HuH-7 (cell line): Measurements from ENCODE around the gene NUAK2.
A peak's percentile ranks its signal among the peaks of the same experiment; 100 is the strongest.
"Not testable (repeated sequence)": the region's sequence is repeated elsewhere in the genome, so short reads cannot be mapped to it uniquely, and the experiment has no call there.

Experiments used
- DNase-seq: peaks from one replicate; pipeline ENCODE4 v3.0.0; 2011; ENCODE audit warnings: low spot score

The NUAK2 gene

DNA sequence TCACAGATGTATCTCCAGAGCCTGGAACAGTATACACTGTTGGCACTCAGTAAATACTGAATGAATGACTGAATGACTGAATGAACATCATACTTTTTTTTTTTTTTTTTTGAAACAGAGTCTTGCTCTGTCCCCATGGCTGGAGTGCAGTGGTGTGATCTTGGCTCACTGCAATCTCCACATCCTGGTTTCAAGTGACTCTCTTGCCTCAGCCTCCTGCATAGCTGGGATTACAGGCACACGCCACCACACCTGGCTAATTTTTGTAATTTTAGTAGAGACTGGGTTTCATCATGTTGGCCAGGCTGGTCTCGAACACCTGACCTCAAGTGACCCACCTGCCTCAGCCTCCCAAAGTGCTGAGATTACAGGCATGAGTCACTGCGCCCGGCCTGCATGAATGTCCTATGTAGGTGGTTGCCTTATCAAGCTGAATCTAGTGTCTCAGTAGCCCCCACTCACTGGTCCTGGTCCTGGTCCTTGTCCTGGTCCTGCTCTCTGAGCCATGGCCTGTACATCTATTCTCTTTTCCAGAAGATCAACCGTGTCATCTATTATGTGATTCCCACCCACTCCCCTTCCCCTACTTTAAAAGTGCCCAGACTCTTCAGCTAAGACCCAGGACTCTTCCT lies 23.9 kb downstream of the NUAK2 start:
- DNase-seq: not testable (repeated sequence)

DNA sequence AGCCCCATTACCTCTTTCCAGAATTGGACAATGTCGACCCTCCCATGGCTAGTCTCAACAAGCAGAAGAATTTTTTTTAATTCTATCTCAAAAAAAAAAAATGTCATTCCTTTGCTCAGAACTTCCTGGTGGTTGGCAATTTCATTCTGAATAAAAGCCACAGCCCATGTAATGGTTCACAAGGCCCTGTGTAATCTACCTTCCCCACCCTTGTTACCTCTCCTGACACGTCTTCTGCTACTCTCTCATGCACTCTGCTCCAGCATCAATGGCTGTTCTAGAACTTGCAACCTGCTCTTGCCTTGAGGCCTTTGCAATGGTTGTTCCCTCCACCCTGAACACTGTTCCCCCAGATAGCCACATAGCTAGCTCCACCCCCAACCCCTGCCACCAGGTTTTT lies 25.4 kb downstream of the NUAK2 start:
- no peak for DNase-seq

DNA sequence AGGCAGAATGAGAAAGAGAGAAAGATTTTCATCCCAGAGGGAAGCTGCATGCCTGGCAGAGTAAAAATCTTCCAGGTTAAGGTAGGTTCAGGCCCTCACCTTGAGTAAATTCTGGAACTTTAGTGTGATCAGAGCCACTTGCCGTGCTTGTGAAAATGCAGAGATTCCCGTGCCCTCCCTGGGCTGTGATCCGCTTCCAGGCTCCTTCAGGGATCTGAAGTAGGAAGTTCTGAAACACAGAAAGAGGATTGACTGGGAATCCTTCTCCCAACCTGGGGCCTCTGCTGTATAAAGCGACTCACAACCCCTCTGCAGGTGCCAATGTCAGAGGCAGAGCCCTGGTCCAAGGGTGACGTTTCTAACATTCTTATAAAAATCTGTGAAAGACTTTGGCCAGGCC lies 26.6 kb downstream of the NUAK2 start:
- DNase-seq: no peak

DNA sequence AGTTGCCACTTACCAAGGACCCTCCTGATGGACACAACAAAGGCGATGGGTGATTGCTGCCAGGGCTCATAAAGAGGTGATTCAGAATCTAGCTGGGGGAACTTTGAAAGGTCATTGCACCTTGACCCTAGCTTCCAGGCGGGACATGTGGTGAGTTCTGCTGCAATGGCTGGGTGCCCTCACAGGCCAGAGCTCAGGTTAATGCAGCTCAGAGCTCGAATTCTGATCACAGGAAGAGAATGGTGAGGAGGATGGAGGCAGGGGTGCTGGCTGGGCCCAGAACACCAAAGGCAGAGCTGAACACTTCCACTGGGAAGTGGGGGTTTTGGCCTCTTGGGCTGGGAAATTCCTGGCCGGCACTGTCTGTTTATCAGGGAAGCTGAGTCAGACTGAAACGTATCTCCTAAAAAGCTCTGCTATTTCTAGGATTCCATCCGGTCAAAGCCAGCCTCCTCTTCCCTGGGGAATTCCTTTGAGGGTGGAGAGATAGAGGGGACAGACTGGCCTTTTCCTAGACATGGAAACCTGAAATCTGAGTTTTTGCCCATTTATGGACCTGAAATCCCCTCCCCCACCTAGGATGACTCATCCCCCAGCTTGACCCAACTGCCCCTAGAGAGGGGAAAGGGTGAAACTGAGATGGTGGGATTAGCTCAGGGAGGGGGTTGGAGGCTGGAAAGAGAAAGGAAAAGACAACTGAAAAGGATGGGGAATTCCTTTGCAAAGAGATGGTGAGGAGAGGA lies 27.2 kb downstream of the NUAK2 start:
- no peak for DNase-seq

DNA sequence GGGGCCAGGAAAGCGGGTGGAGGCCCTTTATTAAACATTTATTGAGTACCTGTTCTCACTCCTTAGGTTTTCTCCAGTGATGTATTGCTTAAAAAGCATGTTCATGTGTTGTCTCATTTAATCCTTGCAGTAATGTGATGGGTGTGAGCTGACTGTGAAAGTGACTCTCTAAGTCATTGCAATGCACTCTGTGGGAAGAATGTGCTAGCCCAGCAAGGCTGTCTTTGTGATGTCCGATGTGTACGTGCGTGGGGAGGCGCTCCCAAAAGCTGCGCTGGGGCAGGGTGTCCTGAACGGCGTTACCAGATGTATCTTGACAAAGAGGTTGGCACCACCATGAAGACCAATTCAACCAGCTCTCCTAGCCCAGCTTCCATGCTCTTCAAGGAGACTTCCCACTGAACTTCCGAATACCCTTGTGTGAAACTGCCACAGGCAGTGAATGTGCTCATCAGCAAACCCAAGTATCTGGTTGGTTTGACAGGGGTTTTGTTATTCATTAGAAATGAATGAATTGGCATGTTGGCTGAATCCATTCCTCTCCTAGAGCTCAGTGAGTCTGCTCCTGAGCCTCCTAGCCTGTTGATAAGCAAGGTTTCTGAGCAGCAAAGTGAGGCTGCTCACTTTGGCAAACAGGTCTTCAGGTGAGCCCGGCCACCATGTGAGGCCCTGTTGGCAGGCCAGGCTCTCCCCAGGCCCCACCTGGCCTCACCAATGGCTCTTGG lies 28.0 kb downstream of the NUAK2 start:
- DNase-seq: no peak

DNA sequence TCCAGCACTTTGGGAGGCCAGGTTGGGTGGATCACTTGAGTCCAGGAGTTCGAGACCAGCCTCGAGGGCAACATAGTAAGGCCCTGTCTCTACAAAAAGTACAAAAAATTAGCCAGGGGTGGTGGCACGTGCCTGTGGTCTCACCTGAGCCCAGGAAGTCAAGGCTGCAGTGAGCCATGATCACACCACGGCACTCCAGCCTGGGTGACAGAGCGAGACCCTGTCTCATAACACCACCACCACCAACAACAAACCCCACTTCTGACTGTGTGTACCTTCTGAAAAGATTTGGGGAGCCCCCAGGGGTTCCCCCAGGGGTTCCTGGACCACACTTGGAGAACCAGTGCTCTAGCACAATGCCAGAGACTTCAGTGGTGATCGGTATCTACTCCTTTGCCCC lies 29.9 kb downstream of the NUAK2 start:
- DNase-seq: no peak

DNA sequence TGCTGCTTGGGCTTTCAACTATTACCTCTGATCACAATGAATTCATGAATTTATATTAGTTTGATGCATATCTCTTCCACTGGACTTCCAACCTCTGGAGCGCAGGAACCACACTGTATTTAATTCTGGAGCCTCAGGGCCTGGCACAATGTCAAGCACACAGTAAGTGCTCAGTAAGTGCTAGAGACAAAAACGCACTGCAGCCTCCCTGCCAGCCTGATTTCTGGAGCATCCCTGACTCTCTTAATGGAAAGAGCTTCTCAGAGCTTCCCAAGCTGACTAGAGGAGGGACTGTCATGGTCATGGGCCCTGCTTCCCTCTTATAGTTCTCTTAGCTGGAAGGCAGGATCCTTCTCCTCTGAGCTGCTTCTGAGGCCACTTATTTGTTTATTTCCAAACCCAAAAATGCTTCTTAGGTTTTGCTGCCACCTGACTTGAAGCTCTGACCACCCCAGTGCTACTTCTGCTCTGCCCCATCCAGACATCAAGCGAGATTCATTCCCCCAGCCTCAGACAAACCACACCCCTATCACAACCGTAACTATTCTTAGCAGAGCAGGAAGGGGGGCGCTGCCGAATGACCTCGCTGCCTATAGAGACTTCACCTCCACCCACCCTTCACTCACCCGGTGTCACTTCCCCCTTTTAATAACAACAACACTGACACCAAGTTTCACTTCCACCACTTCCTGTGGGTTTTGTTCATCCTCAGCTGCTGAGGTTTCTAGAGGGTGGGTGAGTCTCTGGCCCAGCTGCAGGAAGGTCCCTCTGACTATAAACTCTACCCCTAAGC lies 33.6 kb downstream of the NUAK2 start:
- DNase-seq: no peak

DNA sequence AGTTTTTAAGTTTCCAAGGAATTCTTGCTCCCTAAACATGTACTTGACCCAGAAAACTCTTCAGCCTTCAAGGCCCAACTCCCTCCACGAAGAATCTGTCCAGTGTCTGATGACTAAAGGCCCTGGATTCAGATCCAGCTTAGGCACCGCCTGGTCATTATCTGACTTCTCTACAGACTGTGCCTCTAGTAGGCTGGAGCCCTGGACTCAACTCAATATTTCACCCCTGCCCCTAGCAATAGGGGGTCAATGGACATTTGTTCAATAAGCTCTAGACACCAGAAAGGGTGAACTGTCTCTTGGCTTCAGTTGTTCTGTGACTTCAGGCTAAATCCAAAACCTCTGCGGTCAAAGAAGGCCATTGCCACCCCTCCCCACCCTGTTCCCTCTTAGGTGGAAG lies 34.5 kb downstream of the NUAK2 start:
- no peak for DNase-seq

DNA sequence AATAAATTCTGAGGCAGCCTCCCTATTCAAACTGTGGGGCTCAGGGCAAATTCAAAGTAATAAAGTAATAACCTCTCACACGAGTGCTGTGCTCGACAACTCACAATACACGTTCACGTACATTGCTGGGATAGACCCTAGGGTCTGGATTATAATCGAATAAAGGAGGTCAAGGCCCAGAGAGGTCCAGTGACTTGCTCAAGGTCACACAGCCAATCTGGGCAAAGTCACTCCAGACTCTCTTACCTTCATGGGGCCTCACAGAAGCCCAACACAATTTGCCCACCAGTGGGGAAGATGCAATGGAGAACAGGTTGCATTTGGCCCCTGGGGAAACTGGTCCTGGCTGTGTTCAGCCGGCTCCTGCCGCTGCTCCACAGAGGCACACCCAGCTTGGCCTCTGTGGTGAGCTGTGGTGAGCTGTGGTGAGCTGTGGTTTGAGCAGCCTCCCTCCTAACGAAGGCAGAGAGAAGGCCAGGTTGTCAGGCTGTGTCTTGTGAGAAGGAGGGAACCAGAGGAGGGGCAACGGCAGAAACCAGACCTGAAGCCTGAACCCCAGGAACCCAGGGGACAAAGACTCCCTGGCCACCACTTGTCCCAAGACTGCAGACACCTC lies 35.1 kb downstream of the NUAK2 start:
- DNase-seq: no peak

DNA sequence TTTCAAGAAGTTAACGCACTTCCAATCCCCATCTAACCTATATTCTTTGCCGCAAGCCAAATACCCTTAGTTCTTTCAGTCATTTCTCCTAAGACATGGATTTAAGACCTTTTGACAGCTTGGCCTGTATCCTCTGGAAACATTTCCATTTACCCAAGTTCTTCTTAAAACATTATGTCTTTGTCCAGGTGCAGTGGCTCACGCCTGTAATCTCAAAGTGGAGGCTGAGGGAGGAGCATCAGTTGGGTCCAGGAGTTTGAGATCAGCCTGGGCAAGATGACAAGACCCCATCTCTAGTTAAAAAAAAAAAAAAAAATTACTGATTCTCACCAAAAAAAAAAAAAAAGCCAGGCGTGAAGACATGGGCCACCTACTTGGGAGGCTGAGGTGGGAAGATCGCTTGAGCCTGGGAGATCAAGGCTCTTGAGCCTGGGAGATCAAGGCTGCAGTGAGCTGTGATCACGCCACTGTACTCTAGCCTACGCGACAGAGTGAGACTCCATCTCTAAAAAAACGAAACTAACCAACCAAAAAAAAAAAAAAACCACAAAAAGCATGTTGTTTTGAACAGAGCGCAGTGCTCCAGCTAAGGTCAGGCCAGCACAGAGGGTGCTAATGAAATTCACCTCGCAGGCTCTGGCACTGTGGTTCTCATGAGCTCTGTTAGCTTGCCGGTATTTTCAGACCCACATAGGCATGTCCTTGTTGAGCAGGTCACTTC lies 36.0 kb downstream of the NUAK2 start:
- DNase-seq: no peak

DNA sequence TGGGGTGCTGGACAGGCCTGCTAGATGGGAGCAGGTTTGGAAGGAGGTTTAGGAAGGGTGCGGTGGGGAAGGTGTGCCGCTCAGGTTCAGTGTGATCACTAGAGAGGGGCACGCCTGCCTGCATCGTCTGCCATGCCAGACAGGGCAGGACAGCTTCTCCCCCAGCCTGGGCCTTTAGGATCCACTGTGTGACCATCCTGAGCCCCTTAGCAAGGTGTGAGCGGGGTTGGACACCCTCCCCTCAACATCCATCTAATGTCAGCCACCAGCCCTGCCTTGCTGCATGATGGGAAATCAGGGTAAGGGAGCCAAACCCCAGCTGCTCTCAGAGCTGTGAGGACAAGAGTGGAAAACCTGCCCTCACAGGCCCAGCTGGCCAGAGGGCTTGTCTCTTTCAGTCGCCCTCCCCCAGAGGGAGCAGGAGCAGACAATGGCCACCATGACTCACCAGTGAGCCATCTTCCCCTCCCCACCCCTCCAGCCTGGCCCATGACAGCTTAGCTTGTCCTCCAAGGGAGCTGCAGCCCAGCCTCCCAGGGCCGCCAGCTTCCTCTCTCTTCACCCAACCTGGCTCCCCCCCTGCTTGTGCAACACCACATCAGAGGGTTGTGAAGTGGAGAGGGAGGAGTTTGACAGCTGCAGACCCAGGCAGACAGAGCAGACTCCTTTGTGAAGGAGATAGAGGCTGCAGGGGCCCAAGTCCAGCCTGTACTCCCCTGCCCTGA lies 37.0 kb downstream of the NUAK2 start:
- DNase-seq: peak; percentile 87

DNA sequence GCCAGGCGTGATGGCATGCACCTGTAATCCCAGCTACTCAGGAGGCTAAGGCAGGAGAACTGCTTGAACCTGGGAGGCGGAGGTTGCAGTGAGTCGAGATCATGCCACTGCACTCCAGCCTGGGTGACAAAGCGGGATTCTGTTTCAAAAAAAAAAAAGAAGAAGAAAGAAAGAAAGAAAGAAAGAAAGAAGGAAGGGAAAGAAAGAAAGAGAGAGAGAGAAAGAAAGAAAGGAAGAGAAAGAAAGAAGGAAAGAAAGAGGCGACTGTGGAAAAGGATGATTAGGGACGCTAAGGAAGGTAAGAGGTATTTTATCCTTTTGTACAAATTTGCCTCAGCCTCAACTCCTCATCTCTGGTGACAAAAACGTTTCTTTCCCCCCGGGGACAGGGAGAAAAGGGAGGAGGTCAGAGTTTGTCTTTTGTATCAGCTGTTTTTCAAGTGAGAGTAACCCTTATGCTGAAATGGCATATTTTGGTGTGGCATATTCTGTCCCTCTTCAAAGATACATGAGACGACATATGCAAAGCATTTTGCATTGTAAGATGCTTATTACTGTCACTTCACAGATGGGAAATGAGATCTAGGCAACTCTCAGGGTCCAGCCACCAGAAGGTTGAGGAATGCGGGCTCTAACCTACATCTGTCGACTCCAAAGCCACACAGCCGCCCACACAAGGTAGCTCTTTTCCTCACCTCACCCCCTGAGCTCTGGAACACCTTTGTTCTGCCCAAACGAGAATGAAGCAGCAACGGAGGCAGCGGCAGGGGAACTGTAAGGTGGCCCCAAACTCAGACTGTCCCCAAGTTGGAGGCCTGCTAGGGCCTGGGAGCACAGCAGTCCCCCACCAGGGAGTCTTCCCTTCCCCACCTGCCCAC lies 38.0 kb downstream of the NUAK2 start:
- DNase-seq: no peak

DNA sequence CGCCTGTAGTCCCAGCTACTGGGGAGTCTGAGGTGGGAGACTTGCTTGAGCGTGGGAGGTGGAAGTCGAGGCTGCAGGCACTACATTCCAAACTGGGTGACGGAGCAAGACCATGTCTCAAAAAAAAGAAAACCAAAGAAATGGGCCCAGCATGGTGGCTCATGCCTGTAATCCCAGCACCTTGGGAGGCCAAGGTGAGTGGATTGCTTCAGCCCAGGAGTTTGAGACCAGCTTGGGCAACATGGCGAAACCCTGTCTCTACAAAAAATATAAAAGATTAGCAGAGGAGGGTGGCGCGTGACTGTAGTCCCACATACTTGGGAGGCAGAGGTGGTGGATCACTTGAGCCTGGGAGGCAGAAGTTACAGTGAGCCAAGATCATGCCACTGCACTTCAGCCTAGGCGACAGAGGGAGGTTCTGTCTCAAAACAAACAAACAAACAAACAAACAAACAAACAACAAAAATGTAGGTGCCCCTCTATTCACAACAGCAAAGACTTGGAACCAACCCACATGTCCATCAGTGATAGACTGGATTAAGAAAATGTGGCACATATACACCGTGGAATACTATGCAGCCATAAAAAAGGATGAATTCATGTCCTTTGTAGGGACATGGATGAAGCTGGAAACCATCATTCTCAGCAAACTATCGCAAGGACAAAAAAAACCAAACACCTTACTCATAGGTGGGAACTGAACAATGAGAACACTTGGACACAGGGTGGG lies 40.7 kb downstream of the NUAK2 start:
- not testable (repeated sequence) for DNase-seq

DNA sequence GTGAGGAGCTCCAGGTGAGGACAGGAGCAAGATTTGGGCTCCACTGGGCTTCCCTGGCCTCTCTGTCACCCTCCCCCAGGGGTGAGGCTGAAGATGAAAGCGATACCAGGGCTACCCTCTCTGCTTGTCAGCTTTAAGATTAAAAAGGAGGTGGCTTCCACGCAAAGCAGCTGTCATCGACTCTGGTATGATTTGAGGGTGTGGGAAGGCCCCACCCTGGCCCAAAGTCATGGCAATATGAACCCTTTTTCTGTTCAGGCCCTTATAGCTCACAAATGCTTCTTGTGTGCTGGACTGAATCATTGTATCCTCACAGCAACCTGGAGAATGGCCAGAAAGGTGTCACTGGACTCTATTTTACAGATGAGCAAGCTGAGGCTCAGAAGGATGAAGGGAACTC lies 41.6 kb downstream of the NUAK2 start:
- DNase-seq: no peak

DNA sequence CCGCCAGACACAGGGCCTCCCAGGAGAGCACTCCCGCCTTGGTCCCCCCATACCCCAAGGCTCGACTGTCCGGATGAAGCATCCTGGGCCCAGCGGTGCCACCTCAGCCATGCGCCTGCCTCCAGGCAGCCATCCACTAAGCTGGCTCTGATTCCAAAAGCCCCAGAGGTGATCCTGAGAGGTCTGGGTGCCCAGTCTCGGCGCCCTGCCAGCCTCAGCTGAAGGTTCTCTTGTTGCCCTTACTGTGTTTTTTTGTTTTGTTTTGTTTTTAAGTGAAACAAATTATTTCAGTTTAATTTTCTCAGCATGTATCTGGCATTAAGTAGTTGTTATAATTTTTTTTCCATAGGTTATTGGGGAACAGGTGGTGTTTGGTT lies 44.9 kb downstream of the NUAK2 start:
- DNase-seq: no peak

DNA sequence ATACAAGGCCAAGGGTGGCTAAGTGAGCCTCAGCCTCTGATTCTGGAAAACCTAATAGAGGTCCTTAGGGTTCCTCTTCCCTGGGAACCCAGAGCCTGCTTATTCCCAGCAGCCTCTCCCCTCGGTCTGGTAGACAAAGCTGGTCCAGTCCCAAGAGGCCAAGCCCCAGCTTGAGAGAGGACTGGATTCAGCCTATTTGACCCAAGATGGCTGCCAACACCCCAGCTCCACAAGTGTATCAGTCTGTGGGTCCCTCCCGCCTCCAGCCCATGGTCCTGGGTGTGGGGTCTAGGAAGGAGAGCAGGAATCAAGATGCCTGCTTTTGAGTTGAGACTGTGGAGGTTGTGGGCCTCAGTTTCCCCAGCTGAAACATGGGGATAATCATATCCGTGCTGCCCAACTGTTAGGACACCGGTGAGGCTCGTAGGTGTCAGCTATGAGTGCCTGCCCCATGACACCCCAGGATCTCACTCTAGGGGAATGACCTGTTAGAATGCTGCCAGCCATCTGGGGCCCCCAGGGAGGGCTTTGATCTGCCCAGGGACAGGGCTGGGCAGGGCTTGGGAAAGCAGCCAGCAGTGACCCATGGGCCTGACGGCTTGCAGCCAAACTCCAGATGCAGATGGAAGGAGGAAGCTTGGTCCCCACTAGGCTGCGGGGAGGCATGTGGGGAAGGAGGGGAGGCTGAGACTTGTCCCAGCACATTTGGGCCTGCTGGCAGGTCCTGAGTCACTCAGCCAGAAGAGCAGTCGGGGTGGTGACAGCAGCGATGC lies 45.4 kb downstream of the NUAK2 start:
- no peak for DNase-seq

DNA sequence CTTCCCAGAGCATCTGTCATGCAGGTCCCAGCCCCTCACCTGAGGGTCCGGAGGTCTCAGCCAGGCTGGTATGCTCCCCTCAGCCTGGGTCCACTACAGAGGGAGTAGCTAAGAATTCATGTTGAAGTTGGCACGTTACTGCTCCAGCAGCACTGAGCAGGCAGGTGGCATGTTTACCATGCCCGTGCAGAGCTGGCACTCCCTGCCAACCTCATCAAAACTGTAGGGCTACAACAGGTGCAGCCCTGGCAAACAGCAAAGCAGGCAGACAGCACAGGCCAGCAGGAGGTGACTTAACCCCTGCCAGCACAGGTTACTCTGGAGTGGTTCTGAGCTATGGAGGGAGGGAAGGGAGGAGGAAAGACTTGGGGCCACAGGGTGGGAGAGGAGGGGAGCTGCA lies 46.4 kb downstream of the NUAK2 start:
- no peak for DNase-seq

DNA sequence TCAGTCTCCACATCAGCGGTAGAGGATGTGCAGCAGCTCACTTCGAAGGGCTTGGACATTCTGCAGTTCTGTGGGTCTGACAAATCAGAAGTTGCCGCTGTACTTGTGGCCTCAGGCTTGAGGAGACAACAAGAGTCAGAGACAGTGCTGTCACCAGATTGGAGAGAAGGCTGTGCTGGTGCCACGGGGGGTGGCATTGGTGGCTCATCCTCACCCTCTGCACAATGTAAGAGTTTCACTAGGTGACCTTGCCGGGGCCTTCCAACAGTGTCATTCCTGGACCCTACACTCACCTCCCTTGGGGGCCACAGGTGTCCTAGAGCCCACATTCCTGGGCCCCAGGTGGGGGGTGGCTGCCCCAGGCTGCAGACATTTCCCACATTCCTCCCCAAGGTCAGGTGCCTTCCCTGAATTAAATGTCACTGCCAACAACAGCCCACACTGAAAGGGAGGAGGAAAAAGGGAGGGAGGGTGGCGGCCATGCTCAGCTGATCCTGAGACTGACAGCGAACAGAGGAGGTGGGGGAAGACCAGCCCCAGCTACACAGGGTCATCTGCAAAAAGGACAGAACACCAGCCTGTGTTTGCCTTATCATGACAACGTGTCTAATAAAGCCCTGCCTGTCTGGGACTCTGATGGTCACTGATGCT lies 47.4 kb downstream of the NUAK2 start:
- no peak for DNase-seq
